ENCODE results near the gene ADCYAP1R1.

ADCYAP1R1 gene

GRCh38 chr7:31106303-31107105 is 54.4 kb downstream of the ADCYAP1R1 start:
- no peak for TF ChIP-seq CTCF (IDR thresholded peaks at IDR 0.05)

GRCh38 chr7:31107106-31108090 is 55.3 kb downstream of the ADCYAP1R1 start:
- TF ChIP-seq CTCF (IDR thresholded peaks at IDR 0.05), result no peak

GRCh38 chr7:31108097-31108657 is 56.1 kb downstream of the ADCYAP1R1 start:
- no peak for TF ChIP-seq CTCF (IDR thresholded peaks at IDR 0.05)

GRCh38 chr7:31109751-31110150 is 57.6 kb downstream of the ADCYAP1R1 start:
- TF ChIP-seq CTCF (IDR thresholded peaks at IDR 0.05), result no peak

- no peak for TF ChIP-seq CTCF (IDR thresholded peaks at IDR 0.05)
Observed at GRCh38 chr7:31110331-31111108, 58.4 kb downstream of the ADCYAP1R1 start.

GRCh38 chr7:31111109-31111451 is 59.0 kb downstream of the ADCYAP1R1 start:
- TF ChIP-seq CTCF (IDR thresholded peaks at IDR 0.05), result no peak

- no peak for TF ChIP-seq CTCF (IDR thresholded peaks at IDR 0.05)
Observed at GRCh38 chr7:31113660-31114059, 61.6 kb downstream of the ADCYAP1R1 start.
